GM12878 (cell line): ENCODE data around the gene LDLRAP1. TPM values are rescaled to one million over a fixed set of nuclear protein-coding genes. Genes with fewer than 3 reads are reported as not detected.

Experiments used
- ATF2 ChIP-seq: IDR thresholded peaks from 2 replicates; pipeline ENCODE4 v1.6.1; 2012; ENCODE audit warnings: low read length, inconsistent platforms
- GATAD2B ChIP-seq: fragments of 450-650 bp; conservative IDR thresholded peaks from 2 replicates; pipeline ENCODE4 v1.6.1; 2017; ENCODE audit warnings: low read depth, mild to moderate bottlenecking, moderate library complexity
- KAT2A ChIP-seq: conservative IDR thresholded peaks from 2 replicates; pipeline ENCODE4 v1.6.1; 2011; ENCODE audit warnings: low read depth, low read length; ENCODE audit not compliant: control insufficient read depth
- RFX5 ChIP-seq: IDR thresholded peaks from 2 replicates; pipeline ENCODE4 v1.6.1; 2011; ENCODE audit warnings: low read depth, low read length, improper control_type of control experiment
- STAT3 ChIP-seq: IDR thresholded peaks from 2 replicates; pipeline ENCODE4 v1.6.1; 2011; ENCODE audit warnings: low read depth, low read length, improper control_type of control experiment
- TCF3 ChIP-seq: IDR thresholded peaks from 2 replicates; pipeline ENCODE4 v1.6.1; 2012; ENCODE audit warnings: low read depth, mild to moderate bottlenecking, low read length, borderline replicate concordance; ENCODE audit not compliant: insufficient read depth
- polyA plus RNA-seq, 11 experiments: library from polyadenylated mRNA; depleted of rRNA in 4 of 11; unstranded in 6 of 11; stranded (reverse) in 5 of 11; fragments of >200 nt; fragmentation: Nextera tagmentation in 4 of 11; fragmentation: Illumina TruSeq in 1 of 11; extraction: Ambion mirVana in 4 of 11; extraction: Trizol in 1 of 11; gene quantifications; 1 replicate in 1 of 11; 2 replicates in 10 of 11; pipeline versions ENCODE4 v1.2.1 to v1.2.3, GENCODE V29; 2011 to 2016; ENCODE audit warnings: inconsistent platforms in 2 of 11, missing spikeins in 2 of 11, low read depth in 1 of 11
- total RNA-seq, 4 experiments: library from RNA; depleted of rRNA in 3 of 4; stranded (reverse); fragments of >200 nt in 3 of 4; fragmentation: Illumina TruSeq in 1 of 4; extraction: Trizol in 1 of 4; gene quantifications; 2 replicates each; pipeline versions ENCODE4 v1.2.1 to v1.2.3, GENCODE V29; 2013 to 2021
- TF ChIP-seq, protein P1 (sequence below): fragments of 450-650 bp; IDR thresholded peaks from 2 replicates; pipeline ENCODE4 v1.6.1; 2017; ENCODE audit warnings: mild to moderate bottlenecking, moderate library complexity

LDLRAP1 gene
- total and polyA plus RNA-seq, 10 of the 15 experiments (the other 5 are each of a cell fraction or from before 2014, with no cell fraction given), result 0.43 to 37.6 (median 22.0) TPM

GRCh38 chr1:25576459-25577133 lies 33.2 kb downstream of the LDLRAP1 start (continued):
- TF ChIP-seq, protein P1, sequence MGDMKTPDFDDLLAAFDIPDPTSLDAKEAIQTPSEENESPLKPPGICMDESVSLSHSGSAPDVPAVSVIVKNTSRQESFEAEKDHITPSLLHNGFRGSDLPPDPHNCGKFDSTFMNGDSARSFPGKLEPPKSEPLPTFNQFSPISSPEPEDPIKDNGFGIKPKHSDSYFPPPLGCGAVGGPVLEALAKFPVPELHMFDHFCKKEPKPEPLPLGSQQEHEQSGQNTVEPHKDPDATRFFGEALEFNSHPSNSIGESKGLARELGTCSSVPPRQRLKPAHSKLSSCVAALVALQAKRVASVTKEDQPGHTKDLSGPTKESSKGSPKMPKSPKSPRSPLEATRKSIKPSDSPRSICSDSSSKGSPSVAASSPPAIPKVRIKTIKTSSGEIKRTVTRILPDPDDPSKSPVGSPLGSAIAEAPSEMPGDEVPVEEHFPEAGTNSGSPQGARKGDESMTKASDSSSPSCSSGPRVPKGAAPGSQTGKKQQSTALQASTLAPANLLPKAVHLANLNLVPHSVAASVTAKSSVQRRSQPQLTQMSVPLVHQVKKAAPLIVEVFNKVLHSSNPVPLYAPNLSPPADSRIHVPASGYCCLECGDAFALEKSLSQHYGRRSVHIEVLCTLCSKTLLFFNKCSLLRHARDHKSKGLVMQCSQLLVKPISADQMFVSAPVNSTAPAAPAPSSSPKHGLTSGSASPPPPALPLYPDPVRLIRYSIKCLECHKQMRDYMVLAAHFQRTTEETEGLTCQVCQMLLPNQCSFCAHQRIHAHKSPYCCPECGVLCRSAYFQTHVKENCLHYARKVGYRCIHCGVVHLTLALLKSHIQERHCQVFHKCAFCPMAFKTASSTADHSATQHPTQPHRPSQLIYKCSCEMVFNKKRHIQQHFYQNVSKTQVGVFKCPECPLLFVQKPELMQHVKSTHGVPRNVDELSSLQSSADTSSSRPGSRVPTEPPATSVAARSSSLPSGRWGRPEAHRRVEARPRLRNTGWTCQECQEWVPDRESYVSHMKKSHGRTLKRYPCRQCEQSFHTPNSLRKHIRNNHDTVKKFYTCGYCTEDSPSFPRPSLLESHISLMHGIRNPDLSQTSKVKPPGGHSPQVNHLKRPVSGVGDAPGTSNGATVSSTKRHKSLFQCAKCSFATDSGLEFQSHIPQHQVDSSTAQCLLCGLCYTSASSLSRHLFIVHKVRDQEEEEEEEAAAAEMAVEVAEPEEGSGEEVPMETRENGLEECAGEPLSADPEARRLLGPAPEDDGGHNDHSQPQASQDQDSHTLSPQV, result no peak
- TF ChIP-seq KAT2A, result no peak
- TF ChIP-seq ATF2, result no peak
- no peak for TF ChIP-seq RFX5
- TF ChIP-seq STAT3, result no peak
- TF ChIP-seq GATAD2B, result no peak
- no peak for TF ChIP-seq TCF3
